A549 (cell line): ENCODE measurements around the gene MLX. TPM values are rescaled to one million over a fixed set of nuclear protein-coding genes. Genes with fewer than 3 reads are reported as not detected.

ENCODE experiments used
- ATAC-seq, 2 experiments: fragments of 200-7000 bp in 1 of 2; fragments of >200 bp in 1 of 2; cut with Nextera tagmentation in 1 of 2; cut with Tn5 transposase in 1 of 2; 3 replicates each; pipeline versions ENCODE4 v1.8.0 to v1.9.1; 2018 to 2020; ENCODE audit warnings: mild to moderate bottlenecking in 1 of 2, moderate library complexity in 1 of 2
- CTCF ChIA-PET: fragments of 300-600 bp; sonication (Branson Sonifier 250); formaldehyde crosslinking; extraction: SDS; loops from one replicate; lab custom pipeline; 2021; ENCODE audit warnings: antibody characterized with exemption, inconsistent platforms; lab: Yijun Ruan, JAX
- POLR2A ChIA-PET: fragments of 350-600 bp; formaldehyde crosslinking; extraction: SDS; loops from one replicate; lab custom pipeline; 2021; ENCODE audit warnings: antibody characterized with exemption, inconsistent platforms; lab: Yijun Ruan, JAX
- DNase-seq, 2 experiments: peaks; one replicate each; pipeline versions ENCODE4 v3.0.0 to v3.0.0-alpha.2; 2011 to 2016; ENCODE audit warnings: low read depth in 1 of 2, low spot score in 1 of 2
- FAIRE-seq: peaks from 2 replicates; lab custom pipeline; 2011; peaks lifted over from hg19 to GRCh38; lab: Jason Lieb, UNC
- H3K27ac ChIP-seq, 2 experiments: fragments of >200 bp; sonication (Bioruptor Twin); formaldehyde crosslinking; 3 replicates each; pipeline ENCODE4 v1.5.1; 2016 to 2017
- H3K4me1 ChIP-seq: fragments of >200 bp; sonication (Bioruptor Twin); formaldehyde crosslinking; 3 replicates; pipeline ENCODE4 v1.6.1; 2016
- H3K4me2 ChIP-seq: fragments of >200 bp; sonication (Bioruptor Twin); formaldehyde crosslinking; 3 replicates; pipeline ENCODE4 v1.6.1; 2016
- H3K4me3 ChIP-seq: fragments of >200 bp; sonication (Bioruptor Twin); formaldehyde crosslinking; 3 replicates; pipeline ENCODE4 v1.5.1; 2016
- H3K9me3 ChIP-seq: fragments of >200 bp; sonication (Bioruptor Twin); formaldehyde crosslinking; 3 replicates; pipeline ENCODE4 v1.6.1; 2016
- BCL3 ChIP-seq: fragments of >200 bp; sonication (Bioruptor Twin); formaldehyde crosslinking; IDR thresholded peaks from 3 replicates; pipeline ENCODE4 v1.6.1; 2016
- CBX8 ChIP-seq: fragments of 200-600 bp; sonication (generic); IDR thresholded peaks from 2 replicates; pipeline ENCODE4 v1.6.1; 2016
- CHD4 ChIP-seq: fragments of 200-600 bp; sonication (generic); IDR thresholded peaks from 2 replicates; pipeline ENCODE4 v1.6.1; 2016; ENCODE audit warnings: antibody characterized with exemption, mild to moderate bottlenecking, borderline replicate concordance
- CTCF ChIP-seq: fragments of >200 bp; sonication (Bioruptor Twin); formaldehyde crosslinking; IDR thresholded peaks from 3 replicates; pipeline ENCODE4 v1.5.1; 2016
- EHF ChIP-seq: fragments of 250-450 bp; sonication (Bioruptor Pico); IDR thresholded peaks from 2 replicates; pipeline ENCODE4 v1.5.0; 2020; ENCODE audit warnings: mild to moderate bottlenecking
- ESRRA ChIP-seq: fragments of 150-350 bp; IDR thresholded peaks from 2 replicates; pipeline ENCODE4 v1.6.1; 2014; ENCODE audit warnings: mild to moderate bottlenecking, low read length, borderline replicate concordance
- FOXS1 ChIP-seq: fragments of 250-450 bp; sonication (Bioruptor Pico); IDR thresholded peaks from 2 replicates; pipeline ENCODE4 v1.5.0; 2020; ENCODE audit warnings: mild to moderate bottlenecking, moderate library complexity
- HOXB13 ChIP-seq: fragments of 250-450 bp; sonication (Bioruptor Pico); IDR thresholded peaks from 2 replicates; pipeline ENCODE4 v1.5.0; 2020; ENCODE audit warnings: low read depth, mild to moderate bottlenecking, moderate library complexity
- JUNB ChIP-seq: fragments of >200 bp; sonication (Bioruptor Twin); formaldehyde crosslinking; IDR thresholded peaks from 2 replicates; pipeline ENCODE4 v1.6.1; 2016
- KDM1A ChIP-seq: fragments of 200-600 bp; sonication (generic); IDR thresholded peaks from 2 replicates; pipeline ENCODE4 v1.6.1; 2016; ENCODE audit warnings: low read depth, mild to moderate bottlenecking
- KDM5A ChIP-seq: fragments of 200-600 bp; sonication (generic); IDR thresholded peaks from 2 replicates; pipeline ENCODE4 v1.6.1; 2016; ENCODE audit warnings: antibody characterized with exemption, mild to moderate bottlenecking
- MAX ChIP-seq: IDR thresholded peaks from 2 replicates; pipeline ENCODE4 v1.6.1; 2012
- MYC ChIP-seq: IDR thresholded peaks from 2 replicates; pipeline ENCODE4 v1.6.1; 2012; ENCODE audit warnings: mild to moderate bottlenecking, inconsistent platforms, low read length, improper control_type of control experiment, borderline replicate concordance
- NFE2L2 ChIP-seq: fragments of 150-350 bp; conservative IDR thresholded peaks from 2 replicates; pipeline ENCODE4 v1.6.1; 2014; ENCODE audit warnings: low read length
- NPAS2 ChIP-seq: fragments of 250-450 bp; sonication (Bioruptor Pico); IDR thresholded peaks from 2 replicates; pipeline ENCODE4 v1.8.0; 2022; ENCODE audit warnings: mild to moderate bottlenecking, moderate library complexity, borderline replicate concordance
- PBX3 ChIP-seq: IDR thresholded peaks from 2 replicates; pipeline ENCODE4 v1.6.1; 2012
- POLR2A ChIP-seq: IDR thresholded peaks from 2 replicates; pipeline ENCODE4 v1.6.1; 2012; ENCODE audit warnings: mild to moderate bottlenecking, low read length
- RARB ChIP-seq: fragments of 250-450 bp; sonication (Bioruptor Pico); IDR thresholded peaks from 2 replicates; pipeline ENCODE4 v1.8.0; 2021; ENCODE audit warnings: mild to moderate bottlenecking, moderate library complexity
- RCOR1 ChIP-seq: fragments of 150-350 bp; IDR thresholded peaks from 2 replicates; pipeline ENCODE4 v1.6.1; 2014; ENCODE audit warnings: antibody characterized with exemption, low read length, low read depth
- REST ChIP-seq: fragments of 200-600 bp; sonication (generic); IDR thresholded peaks from 2 replicates; pipeline ENCODE4 v1.6.1; 2016; ENCODE audit warnings: antibody characterized with exemption, mild to moderate bottlenecking, moderate library complexity
- SMC3 ChIP-seq: fragments of >200 bp; sonication (Bioruptor Twin); formaldehyde crosslinking; IDR thresholded peaks from 3 replicates; pipeline ENCODE4 v1.6.1; 2018; ENCODE audit warnings: inconsistent platforms
- SREBF2 ChIP-seq: fragments of 450-650 bp; IDR thresholded peaks from 2 replicates; pipeline ENCODE4 v1.6.1; 2014; ENCODE audit warnings: mild to moderate bottlenecking, moderate library complexity
- ZC3H11A ChIP-seq: fragments of 450-650 bp; IDR thresholded peaks from 2 replicates; pipeline ENCODE4 v1.6.1; 2014; ENCODE audit warnings: antibody characterized with exemption, mild to moderate bottlenecking
- ZFP36 ChIP-seq: fragments of 450-650 bp; IDR thresholded peaks from 2 replicates; pipeline ENCODE4 v1.6.1; 2014; ENCODE audit warnings: borderline replicate concordance; ENCODE audit not compliant: partially characterized antibody
- ZNF302 ChIP-seq: fragments of 250-450 bp; sonication (Bioruptor Pico); IDR thresholded peaks from 2 replicates; pipeline ENCODE4 v1.9.0; 2021; ENCODE audit warnings: inconsistent platforms, mild to moderate bottlenecking, moderate library complexity
- ZSCAN20 ChIP-seq: fragments of 250-450 bp; sonication (Bioruptor Pico); IDR thresholded peaks from 2 replicates; pipeline ENCODE4 v1.8.0; 2022; ENCODE audit warnings: mild to moderate bottlenecking, moderate library complexity
- WGBS: methylation state at CpG from one replicate; pipeline ENCODE4 v1.1.6; 2017; ENCODE audit errors: missing lambda C conversion rate; 5-methylcytosine and 5-hydroxymethylcytosine counted together
- polyA plus RNA-seq, 4 experiments: library from polyadenylated mRNA; depleted of rRNA in 3 of 4; stranded (reverse); fragments of >200 nt; fragmentation: RNase III in 1 of 4; extraction: RNeasy Plus Mini Kit Qiagen cat#74134 plus additional on column Dnase treatment in 1 of 4; gene quantifications; 2 replicates in 3 of 4; 3 replicates in 1 of 4; pipeline ENCODE4 v1.2.3, GENCODE V29; 2011 to 2017

Gene MLX
- polyA plus RNA-seq, 2 of the 4 experiments (the other 2 are of a cell fraction): 46.3 to 48.0 TPM

GRCh38 chr17:42519546-42520491, 47.1 kb upstream of the MLX start (continued):
- TF ChIP-seq REST (no peak), NFE2L2 (no peak), ZFP36 (peak; percentile 69), JUNB (peak; percentile 67), ZC3H11A (no peak), CHD4 (no peak), POLR2A (peak; percentile 60), ESRRA (no peak), HOXB13 (peak; percentile 95), RARB (CRISPR knock-in tag) (no peak; the same call in 1 of the 2 replicates), ZNF302 (CRISPR knock-in tag) (peak; percentile 74; the same call in 1 of the 2 replicates)
- TF ChIP-seq, all 56 proteins: peak for 26

- Histone ChIP-seq H3K9me3 (no peaks in the 10 kb centered on the region), H3K27ac (peak overlapping the region; percentile 95 to 98), H3K4me3 (no peak overlapping the region), H3K4me2 (peak overlapping the region; percentile 83), H3K4me1 (peaks cover 63% of the 10 kb centered on the region)
- no peak for DNase-seq
- POLR2A ChIA-PET: interaction anchor here (0.6 to 4.5 kb wide), 11 partner anchors 10 to 304 kb away, joined by 3 to 66 read pairs (median 5); partner anchors contain the start of genes BECN1, CAVIN1, NAGLU and RETREG3
- 48% methylated on average over 9 of the region's 9 CpGs for WGBS
- no peak for FAIRE-seq
- CTCF ChIA-PET: interaction anchor here (0.6 to 17.8 kb wide), 26 partner anchors 7 to 496 kb away, joined by 3 to 364 read pairs (median 6); partner anchors contain the start of genes CAVIN1, NAGLU and STAT3
- ATAC-seq: peak in 1 of 2 experiments; percentile 4; a peak in 3 of 6 replicates
- TF ChIP-seq SREBF2 (no peak), PBX3 (0 out of 2 replicates have a peak, but pooled peaks have one; percentile 32), KDM1A (no peak), ZFP36 (no peak), RCOR1 (no peak), NPAS2 (CRISPR knock-in tag) (no peak), RARB (CRISPR knock-in tag) (no peak), CBX8 (no peak), FOXS1 (no peak), SMC3 (no peak), CTCF (peak; percentile 36; the same call in 2 of the 3 replicates), KDM5A (no peak), REST (no peak), BCL3 (no peak), MAX (no peak), ZSCAN20 (no peak), MYC (no peak), EHF (CRISPR knock-in tag) (no peak)
Measured at GRCh38 chr17:42520540-42520951, 46.4 kb upstream of the MLX start.
